Activated naive CD4-positive, alpha-beta T cell treated with anti-CD3 and anti-CD28 coated beads for 36 hours (primary cell): ENCODE measurements around the gene SMARCB1. TPM values are rescaled to one million over a fixed set of nuclear protein-coding genes. Genes with fewer than 3 reads are reported as not detected.

Experiments
- CTCF ChIA-PET: fragments of 350-600 bp; sonication (Branson Sonifier 250); formaldehyde crosslinking; loops from one replicate; lab custom pipeline; 2021; ENCODE audit warnings: antibody characterized with exemption; lab: Charles Lee
- DNase-seq: peaks from one replicate; pipeline ENCODE4 v3.0.0-alpha.2; 2020
- H3K27ac Mint-ChIP-seq: one replicate; pipeline ENCODE4 v1.8.0; 2021; ENCODE audit warnings: mild to moderate bottlenecking, mixed read lengths
- H3K27me3 Mint-ChIP-seq: one replicate; pipeline ENCODE4 v1.8.0; 2021; ENCODE audit warnings: low read depth, mixed read lengths
- H3K36me3 Mint-ChIP-seq: one replicate; pipeline ENCODE4 v1.8.0; 2021; ENCODE audit warnings: low read depth, mixed read lengths
- H3K4me1 Mint-ChIP-seq: one replicate; pipeline ENCODE4 v1.8.0; 2021; ENCODE audit warnings: low read depth, mixed read lengths
- H3K4me3 Mint-ChIP-seq: one replicate; pipeline ENCODE4 v1.8.0; 2021; ENCODE audit warnings: mild to moderate bottlenecking, moderate library complexity, mixed read lengths
- H3K9me3 Mint-ChIP-seq: one replicate; pipeline ENCODE4 v1.8.0; 2021; ENCODE audit warnings: mixed read lengths
- intact Hi-C: fragments of 100-400 bp; cut with micrococcal nuclease; formaldehyde crosslinking; loops from one replicate; pipeline ENCODE4 v1.15.1; 2023
- total RNA-seq, 2 experiments: library from RNA; stranded (reverse); gene quantifications; one replicate each; pipeline ENCODE4 v1.2.3, GENCODE V29; 2021

Gene SMARCB1
- total RNA-seq, 2 experiments from 2014 or later: 75.3 to 89.1 TPM

GRCh38 chr22:23800297-23801237, 13.8 kb downstream of the SMARCB1 start:
- Mint-ChIP-seq H3K36me3 (peaks cover 44% of the 10 kb centered on the region), H3K4me3 (no peak overlapping the region), H3K27ac (no peak overlapping the region), H3K27me3 (no peaks in the 10 kb centered on the region), H3K9me3 (no peaks in the 10 kb centered on the region), H3K4me1 (no peaks in the 10 kb centered on the region)
- intact Hi-C loops: no loop called here
- no peak for DNase-seq
- CTCF ChIA-PET: no interaction called here

GRCh38 chr22:23801238-23801821, 14.6 kb downstream of the SMARCB1 start:
- peaks cover 45% of the 10 kb centered on the region for H3K36me3 Mint-ChIP-seq
- no peak for DNase-seq
- H3K4me1 Mint-ChIP-seq: no peaks in the 10 kb centered on the region
- H3K9me3 Mint-ChIP-seq: no peaks in the 10 kb centered on the region
- intact Hi-C loops: no loop called here
- H3K27me3 Mint-ChIP-seq: no peaks in the 10 kb centered on the region
- no peak overlapping the region for H3K4me3 Mint-ChIP-seq
- CTCF ChIA-PET: no interaction called here
- no peak overlapping the region for H3K27ac Mint-ChIP-seq

- Mint-ChIP-seq H3K27me3 (no peaks in the 10 kb centered on the region), H3K36me3 (peaks cover 42% of the 10 kb centered on the region), H3K4me3 (no peak overlapping the region), H3K4me1 (no peaks in the 10 kb centered on the region), H3K27ac (no peak overlapping the region), H3K9me3 (no peaks in the 10 kb centered on the region)
- intact Hi-C loops: no loop called here
- no peak for DNase-seq
- CTCF ChIA-PET: interaction anchor here (1.0 kb wide), 1 partner anchor 35 kb away, joined by 3 read pairs; no protein-coding TSS in a partner anchor
Measured at GRCh38 chr22:23801886-23802377, 15.2 kb downstream of the SMARCB1 start.

- DNase-seq: no peak
- intact Hi-C loops: no loop called here
- H3K27ac Mint-ChIP-seq: no peak overlapping the region
- no peaks in the 10 kb centered on the region for H3K4me1 Mint-ChIP-seq
- H3K9me3 Mint-ChIP-seq: no peaks in the 10 kb centered on the region
- CTCF ChIA-PET: interaction anchor here (1.0 kb wide), 1 partner anchor 33 kb away, joined by 3 read pairs; no protein-coding TSS in a partner anchor
- H3K4me3 Mint-ChIP-seq: no peak overlapping the region
- H3K27me3 Mint-ChIP-seq: no peaks in the 10 kb centered on the region
- H3K36me3 Mint-ChIP-seq: peaks cover 40% of the 10 kb centered on the region
Measured at GRCh38 chr22:23803001-23803819, 16.4 kb downstream of the SMARCB1 start.

GRCh38 chr22:23804781-23805291, 18.1 kb downstream of the SMARCB1 start:
- peak overlapping the region; percentile 56 for H3K27ac Mint-ChIP-seq
- H3K27me3 Mint-ChIP-seq: no peaks in the 10 kb centered on the region
- H3K4me3 Mint-ChIP-seq: no peak overlapping the region
- peaks cover 36% of the 10 kb centered on the region for H3K36me3 Mint-ChIP-seq
- no peak for DNase-seq
- no peaks in the 10 kb centered on the region for H3K4me1 Mint-ChIP-seq
- CTCF ChIA-PET: interaction anchor here (0.6 kb wide), 2 partner anchors 17 to 199 kb away, joined by 3 read pairs; no protein-coding TSS in a partner anchor
- H3K9me3 Mint-ChIP-seq: no peaks in the 10 kb centered on the region
- intact Hi-C loops: no loop called here

- DNase-seq: no peak
- Mint-ChIP-seq H3K27ac (no peak overlapping the region), H3K4me3 (no peak overlapping the region), H3K27me3 (no peaks in the 10 kb centered on the region), H3K9me3 (no peaks in the 10 kb centered on the region), H3K4me1 (no peaks in the 10 kb centered on the region), H3K36me3 (peaks cover 31% of the 10 kb centered on the region)
- intact Hi-C loops: no loop called here
- CTCF ChIA-PET: no interaction called here
Measured at GRCh38 chr22:23806837-23807236, 20.1 kb downstream of the SMARCB1 start.

- Mint-ChIP-seq H3K9me3 (no peaks in the 10 kb centered on the region), H3K4me1 (peaks cover 1% of the 10 kb centered on the region), H3K36me3 (peaks cover 21% of the 10 kb centered on the region), H3K27me3 (no peaks in the 10 kb centered on the region), H3K27ac (no peak overlapping the region), H3K4me3 (no peak overlapping the region)
- intact Hi-C loops: no loop called here
- CTCF ChIA-PET: interaction anchor here (0.5 kb wide), 1 partner anchor 17 kb away, joined by 5 read pairs; no protein-coding TSS in a partner anchor
- no peak for DNase-seq
Measured at GRCh38 chr22:23812378-23812777, 25.6 kb downstream of the SMARCB1 start.

GRCh38 chr22:23815541-23816155, 28.9 kb downstream of the SMARCB1 start:
- no peak for DNase-seq
- CTCF ChIA-PET: no interaction called here
- no peak overlapping the region for H3K4me3 Mint-ChIP-seq
- intact Hi-C loops: no loop called here
- H3K27me3 Mint-ChIP-seq: no peaks in the 10 kb centered on the region
- no peaks in the 10 kb centered on the region for H3K9me3 Mint-ChIP-seq
- peaks cover 1% of the 10 kb centered on the region for H3K4me1 Mint-ChIP-seq
- no peak overlapping the region for H3K27ac Mint-ChIP-seq
- H3K36me3 Mint-ChIP-seq: peaks cover 28% of the 10 kb centered on the region

GRCh38 chr22:23816156-23816976, 29.6 kb downstream of the SMARCB1 start:
- no peaks in the 10 kb centered on the region for H3K9me3 Mint-ChIP-seq
- no peaks in the 10 kb centered on the region for H3K27me3 Mint-ChIP-seq
- no peak for DNase-seq
- H3K4me3 Mint-ChIP-seq: no peak overlapping the region
- H3K36me3 Mint-ChIP-seq: peaks cover 30% of the 10 kb centered on the region
- H3K27ac Mint-ChIP-seq: no peak overlapping the region
- peaks cover 1% of the 10 kb centered on the region for H3K4me1 Mint-ChIP-seq
- CTCF ChIA-PET: no interaction called here
- intact Hi-C loops: no loop called here

GRCh38 chr22:23817146-23817545, 30.4 kb downstream of the SMARCB1 start:
- Mint-ChIP-seq H3K27ac (no peak overlapping the region), H3K4me3 (no peak overlapping the region), H3K4me1 (peaks cover 1% of the 10 kb centered on the region), H3K36me3 (peaks cover 27% of the 10 kb centered on the region), H3K27me3 (no peaks in the 10 kb centered on the region), H3K9me3 (no peaks in the 10 kb centered on the region)
- intact Hi-C loops: no loop called here
- CTCF ChIA-PET: no interaction called here
- no peak for DNase-seq

- CTCF ChIA-PET: no interaction called here
- H3K4me1 Mint-ChIP-seq: peaks cover 1% of the 10 kb centered on the region
- no peak for DNase-seq
- peaks cover 34% of the 10 kb centered on the region for H3K36me3 Mint-ChIP-seq
- intact Hi-C loops: no loop called here
- no peak overlapping the region for H3K4me3 Mint-ChIP-seq
- H3K27me3 Mint-ChIP-seq: no peaks in the 10 kb centered on the region
- no peak overlapping the region for H3K27ac Mint-ChIP-seq
- no peaks in the 10 kb centered on the region for H3K9me3 Mint-ChIP-seq
Measured at GRCh38 chr22:23818541-23818940, 31.8 kb downstream of the SMARCB1 start.
